ENCODE measurements around the gene MAP3K6. TPM values are rescaled to one million over a fixed set of nuclear protein-coding genes. Genes with fewer than 3 reads are reported as not detected.
A peak's percentile ranks its signal among the peaks of the same experiment; 100 is the strongest.

Gene MAP3K6
- total and polyA plus RNA-seq, 11 donors, result 21.1 to 77.0 (median 47.5) TPM

DNA sequence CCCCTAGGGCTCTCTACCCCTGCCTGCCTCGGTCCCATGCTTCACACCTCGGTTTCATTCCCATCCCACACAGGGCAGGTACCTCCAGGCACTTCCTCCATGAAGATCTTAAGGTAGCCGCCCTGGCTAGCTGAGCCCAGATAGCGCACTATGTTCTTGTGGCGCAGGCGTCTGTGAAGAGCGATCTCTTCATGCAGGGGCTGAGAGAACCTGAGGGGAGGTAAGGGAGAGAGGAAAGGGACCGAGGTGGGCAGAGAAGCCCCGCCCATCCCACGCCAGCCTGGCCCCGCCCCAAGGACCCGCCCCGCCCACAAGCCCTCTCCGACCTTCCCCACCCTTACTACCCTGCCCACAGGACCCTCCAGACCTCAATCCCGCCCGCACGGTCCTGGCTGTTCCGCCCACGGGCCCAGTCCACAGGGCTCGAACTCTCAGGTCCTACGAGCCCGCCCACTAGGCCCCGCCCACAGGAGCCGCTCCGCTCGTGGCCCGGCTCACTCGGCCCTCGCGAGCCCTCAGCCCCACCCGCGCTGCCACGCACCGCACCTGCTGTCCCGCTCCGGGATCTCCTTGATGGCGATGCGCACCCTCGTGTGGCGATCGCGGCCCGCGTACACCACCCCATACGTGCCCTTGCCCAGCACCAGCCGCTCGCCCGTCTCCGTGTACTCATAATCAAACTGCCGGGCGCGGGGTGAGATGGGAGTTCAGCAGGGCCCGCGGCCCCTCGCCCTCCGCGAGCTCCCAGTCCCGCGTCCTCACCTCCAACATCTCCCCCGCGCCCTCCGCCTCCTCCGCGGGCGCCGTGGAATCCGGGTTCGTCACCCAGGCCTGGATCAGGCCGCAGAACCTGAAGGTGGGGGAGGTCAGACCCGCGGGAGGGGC, 6.4 kb downstream of the MAP3K6 start:
- no peaks in the 10 kb centered on the region for H3K9me3 ChIP-seq
- H3K27ac ChIP-seq, result peak overlapping the region in 1 of 12 donors; percentile 4
- ATAC-seq (no peak), DNase-seq (no peak)
- peaks cover 0 to 93% (median 84%) of the 10 kb centered on the region in 9 donors for H3K36me3 ChIP-seq
- peaks cover 7 to 46% (median 18%) of the 10 kb centered on the region in 12 donors for H3K4me1 ChIP-seq
- no peaks in the 10 kb centered on the region for H3K27me3 ChIP-seq
- TF ChIP-seq POLR2A (IDR thresholded peaks at IDR 0.05), result no peak
- TF ChIP-seq CTCF (IDR thresholded peaks at IDR 0.05), result no peak
- intact Hi-C loops (cut with DNase I), result no loop called here
- WGBS, 4 donors, result 40 to 73% (median 63%) methylated on average over 58 to 71 of the region's 71 CpGs
- H3K4me3 ChIP-seq, result peak overlapping the region in 10 of 12 donors; percentile 1 to 56 (median 42)

GRCh38 chr1:27359822-27360158, 7.0 kb downstream of the MAP3K6 start:
- intact Hi-C loops (cut with DNase I), result loop anchor here in 8 of 10 donors (5.0 to 10.0 kb wide), 2 partner anchors 33 to 55 kb away; partner anchors contain the start of gene GPR3 (in 8 of the 8)
- TF ChIP-seq CTCF (IDR thresholded peaks at IDR 0.05) (no peak), POLR2A (IDR thresholded peaks at IDR 0.05) (no peak)
- no peak for DNase-seq
- no peak for ATAC-seq
- 72 to 81% (median 78%) methylated on average over 9 of the region's 9 CpGs for WGBS, 4 donors
- peaks cover 3 to 41% (median 12%) of the 10 kb centered on the region in 12 donors for H3K4me1 ChIP-seq
- no peaks in the 10 kb centered on the region for H3K9me3 ChIP-seq
- H3K27ac ChIP-seq, result no peak overlapping the region
- H3K27me3 ChIP-seq, result no peaks in the 10 kb centered on the region
- H3K36me3 ChIP-seq, result peaks cover 0 to 98% (median 90%) of the 10 kb centered on the region in 9 donors
- peak overlapping the region in 3 of 12 donors; percentile 43 to 56 (median 44) for H3K4me3 ChIP-seq

DNA sequence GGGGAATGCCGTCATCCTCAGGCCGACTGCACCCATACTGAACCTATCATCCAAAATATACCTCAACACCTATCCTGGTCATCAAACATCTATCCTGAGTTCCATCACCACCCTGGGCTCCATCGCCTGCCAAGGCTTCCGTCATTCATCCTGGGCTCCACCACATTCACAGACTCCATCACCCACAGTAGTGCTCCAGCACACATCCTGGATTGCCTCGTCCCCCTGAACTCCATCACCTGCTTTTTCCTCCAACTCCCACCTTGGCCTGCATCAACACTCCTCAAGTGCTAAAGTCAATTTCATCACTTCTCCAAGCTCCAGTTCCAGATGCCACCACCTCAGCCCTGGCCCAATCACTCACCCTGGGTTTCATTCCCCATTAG, 7.8 kb downstream of the MAP3K6 start:
- H3K9me3 ChIP-seq, result no peaks in the 10 kb centered on the region
- WGBS, 4 donors, result 94 to 98% (median 96%) methylated on average over 5 of the region's 5 CpGs
- peaks cover 0 to 98% (median 89%) of the 10 kb centered on the region in 9 donors for H3K36me3 ChIP-seq
- intact Hi-C loops (cut with DNase I), result loop anchor here in 8 of 10 donors (5.0 to 10.0 kb wide), 2 partner anchors 33 to 54 kb away; partner anchors contain the start of gene GPR3 (in 8 of the 8)
- peaks cover 0 to 32% (median 6%) of the 10 kb centered on the region in 12 donors for H3K4me1 ChIP-seq
- no peak overlapping the region for H3K4me3 ChIP-seq
- DNase-seq (no peak), ATAC-seq (no peak)
- TF ChIP-seq CTCF (IDR thresholded peaks at IDR 0.05), result no peak
- no peak for TF ChIP-seq POLR2A (IDR thresholded peaks at IDR 0.05)
- no peak overlapping the region for H3K27ac ChIP-seq
- H3K27me3 ChIP-seq, result no peaks in the 10 kb centered on the region
